GM21367 (cell line): ENCODE measurements around the gene SDK1.
"Not testable (repeated sequence)": the region's sequence is repeated elsewhere in the genome, so short reads cannot be mapped to it uniquely, and the experiment has no call there.

Experiments
- ATAC-seq: cut with Tn5 transposase; IDR thresholded peaks from one replicate; pipeline ENCODE4 v1.9.1; 2021; ENCODE audit not compliant: unreplicated experiment

Gene SDK1

DNA sequence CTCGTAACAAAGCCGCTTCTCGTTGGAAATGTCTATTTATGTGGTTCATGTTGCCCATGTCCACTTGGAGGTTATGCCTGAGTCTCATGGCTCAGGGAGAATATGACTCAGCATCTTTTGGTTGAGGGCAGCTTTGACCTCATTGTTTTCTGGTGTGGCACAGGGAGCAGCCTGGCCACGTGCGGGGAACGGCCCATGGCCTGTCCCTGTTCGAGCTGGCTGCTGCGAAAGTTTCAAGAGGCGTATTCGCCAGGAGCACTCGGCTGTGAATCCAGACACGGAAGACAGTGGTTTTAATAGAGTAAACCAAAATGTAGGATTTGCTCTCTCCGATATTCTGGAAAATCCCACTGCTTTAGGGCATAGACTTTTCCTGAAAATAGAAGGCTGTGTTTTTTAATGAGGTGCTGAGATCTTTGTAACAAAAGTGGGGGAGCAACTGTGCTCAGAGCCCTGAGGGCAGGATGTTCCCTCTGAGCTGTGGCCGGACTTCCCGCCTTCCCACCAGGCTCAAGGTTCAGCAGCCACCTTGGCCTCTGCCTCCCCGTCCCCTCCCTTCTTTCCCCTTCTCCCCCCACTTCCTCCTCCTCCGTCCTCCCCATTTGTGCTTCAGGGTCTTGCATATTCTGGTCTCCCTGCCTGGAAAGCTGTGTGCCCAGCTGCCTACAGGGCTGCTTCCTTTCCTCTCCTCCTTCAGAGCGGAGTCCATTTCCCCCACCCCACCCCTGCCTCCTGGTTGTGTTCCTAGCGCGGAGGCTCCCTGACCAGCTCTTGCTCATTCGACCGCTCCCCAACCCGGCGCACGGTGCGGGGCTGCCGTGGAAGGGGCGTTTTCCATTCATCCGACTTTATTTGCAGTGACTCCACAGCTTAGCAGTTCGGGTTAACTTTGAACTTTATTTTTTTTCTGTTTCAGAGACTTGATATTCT lies 642.0 kb downstream of the SDK1 start:
- ATAC-seq = no peak

DNA sequence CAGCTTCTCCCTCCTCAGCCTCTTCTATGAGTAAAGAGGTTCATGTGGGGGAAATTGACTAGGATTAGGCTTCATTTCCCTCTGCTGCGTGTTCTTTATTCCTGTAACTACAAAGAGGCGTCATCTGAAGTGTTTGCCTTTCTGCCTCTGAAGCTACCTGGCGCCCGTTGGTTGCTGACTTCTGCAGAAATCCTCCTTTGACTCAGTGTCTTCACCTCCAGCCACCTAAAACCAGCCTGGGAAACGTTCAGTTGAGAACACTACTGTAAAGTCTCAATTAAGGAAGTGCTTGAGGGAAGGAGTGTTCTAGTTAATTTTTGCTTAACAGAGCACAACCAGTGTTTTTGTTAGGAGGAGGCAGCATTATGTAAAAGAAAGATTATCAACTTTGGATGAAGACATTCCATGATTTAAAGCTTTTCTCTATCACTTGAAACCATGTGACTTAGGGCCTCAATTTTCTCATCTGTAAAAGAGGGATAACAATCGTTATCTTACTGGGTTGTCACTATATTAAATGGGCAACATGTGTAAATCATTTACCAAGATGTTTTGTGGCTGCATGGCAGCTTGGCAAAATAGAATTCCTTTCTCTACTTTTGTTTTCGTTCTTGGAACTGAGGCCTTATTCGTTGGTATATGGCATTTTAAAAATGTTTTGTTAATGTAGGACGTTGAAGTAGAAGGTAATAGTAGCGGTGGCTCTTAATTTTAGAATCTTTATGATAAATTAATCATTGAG lies 642.9 kb downstream of the SDK1 start:
- no peak for ATAC-seq

DNA sequence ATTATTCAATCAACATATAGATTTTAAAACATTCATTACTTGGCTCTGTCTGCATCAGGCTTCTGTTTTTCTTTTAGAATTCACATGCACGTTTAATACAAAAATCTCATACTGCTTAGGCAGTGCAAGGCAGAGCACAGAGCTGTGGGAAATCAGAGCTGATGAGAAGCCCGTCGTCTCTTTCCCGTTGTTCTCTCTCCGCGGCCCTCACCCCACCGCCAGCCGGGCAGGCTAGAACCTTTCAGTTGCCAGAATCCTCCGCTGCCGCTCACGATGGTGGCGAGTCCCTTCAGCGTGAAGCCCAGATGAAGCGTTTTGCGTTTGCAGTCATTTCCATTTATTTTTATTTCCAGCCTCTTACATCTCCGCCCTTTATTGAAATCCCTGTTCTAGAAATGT lies 648.2 kb downstream of the SDK1 start:
- no peak for ATAC-seq

DNA sequence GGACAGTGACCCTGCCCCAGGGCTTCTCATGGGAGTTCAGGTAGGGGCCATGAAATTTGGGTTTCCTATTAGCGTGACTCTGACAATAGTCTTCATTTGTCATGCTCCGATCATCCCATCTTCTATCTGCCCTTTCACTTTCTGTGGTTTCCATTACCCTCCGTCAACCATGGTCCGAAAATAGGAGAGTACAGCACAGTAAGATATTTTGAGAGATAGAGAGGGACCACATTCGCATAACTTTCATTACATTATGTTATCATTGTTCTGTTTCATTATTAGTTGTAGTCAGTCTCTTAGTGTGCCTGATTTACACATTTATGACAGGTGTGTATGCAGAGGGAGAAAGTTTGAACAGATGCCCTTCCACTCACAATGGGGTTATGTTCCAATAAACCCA lies 649.2 kb downstream of the SDK1 start:
- ATAC-seq = peak; percentile 80

DNA sequence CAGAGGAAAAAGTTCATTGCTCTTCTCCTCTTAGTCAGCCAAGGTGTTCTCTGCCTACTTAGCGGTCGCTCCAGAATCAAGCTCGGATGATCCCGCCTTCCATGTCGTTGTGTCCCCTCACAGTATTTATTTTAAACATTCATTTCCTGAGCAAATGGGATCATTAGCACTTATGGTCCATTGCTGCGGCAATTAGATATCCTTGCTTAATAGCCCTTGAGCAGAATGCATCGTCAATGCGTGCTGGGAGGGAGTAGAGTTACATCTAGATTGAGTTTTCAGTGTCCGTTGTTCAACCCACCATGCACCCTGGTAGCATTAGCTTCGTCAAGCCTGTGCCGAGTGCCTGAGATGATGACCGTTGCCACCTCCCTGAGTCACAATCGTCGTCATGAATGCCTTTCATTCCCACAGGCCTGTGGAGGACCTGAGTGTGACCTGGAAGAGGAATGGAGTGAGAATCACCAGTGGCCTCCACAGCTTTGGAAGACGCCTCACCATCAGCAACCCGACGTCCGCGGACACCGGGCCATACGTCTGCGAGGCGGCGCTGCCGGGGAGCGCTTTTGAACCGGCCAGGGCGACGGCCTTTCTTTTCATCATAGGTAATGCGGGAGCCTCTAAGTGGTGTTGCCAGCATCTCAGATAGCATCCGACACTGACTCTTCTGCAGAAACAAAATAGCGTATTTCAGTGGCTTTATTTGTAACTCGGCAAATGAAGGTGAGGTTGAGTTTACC lies 650.4 kb downstream of the SDK1 start:
- no peak for ATAC-seq

DNA sequence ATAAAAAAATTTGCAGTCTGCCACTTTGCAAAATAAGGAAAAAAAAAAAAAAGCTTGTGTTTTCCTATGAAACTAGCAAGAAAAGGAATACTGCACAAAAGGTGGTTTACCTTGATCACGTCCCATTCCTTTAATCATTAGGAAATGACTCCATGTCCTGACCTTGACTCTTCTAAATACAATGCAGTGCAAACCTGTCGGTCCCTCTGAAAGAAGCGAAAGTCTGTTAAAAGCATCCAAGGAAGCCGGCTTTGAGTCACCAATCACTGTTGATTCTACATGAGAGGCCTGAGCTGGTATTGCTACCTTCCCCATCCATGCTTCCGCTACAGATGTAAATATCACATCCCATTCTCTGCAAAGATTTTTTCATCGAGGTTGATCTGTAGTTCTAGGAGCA lies 652.1 kb downstream of the SDK1 start:
- no peak for ATAC-seq

DNA sequence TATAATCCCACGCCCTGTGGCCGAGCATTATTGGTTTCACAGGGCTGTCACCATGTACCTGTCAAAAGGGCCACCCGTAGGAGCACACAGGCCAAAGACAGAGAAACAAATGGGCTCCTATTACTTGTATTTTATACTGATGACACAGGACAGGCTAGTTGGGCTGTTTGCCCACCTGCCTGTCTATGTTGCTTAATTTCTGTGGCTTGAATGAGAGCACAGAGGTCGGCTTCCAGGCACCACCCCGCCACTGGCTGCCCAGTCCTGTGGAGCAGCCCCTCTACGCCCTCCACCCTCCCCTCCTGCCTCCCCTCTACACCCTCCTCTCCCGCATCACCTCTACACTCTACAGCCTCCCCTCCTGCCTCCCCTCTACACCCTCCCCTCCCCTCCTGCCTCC lies 652.9 kb downstream of the SDK1 start:
- ATAC-seq = no peak

DNA sequence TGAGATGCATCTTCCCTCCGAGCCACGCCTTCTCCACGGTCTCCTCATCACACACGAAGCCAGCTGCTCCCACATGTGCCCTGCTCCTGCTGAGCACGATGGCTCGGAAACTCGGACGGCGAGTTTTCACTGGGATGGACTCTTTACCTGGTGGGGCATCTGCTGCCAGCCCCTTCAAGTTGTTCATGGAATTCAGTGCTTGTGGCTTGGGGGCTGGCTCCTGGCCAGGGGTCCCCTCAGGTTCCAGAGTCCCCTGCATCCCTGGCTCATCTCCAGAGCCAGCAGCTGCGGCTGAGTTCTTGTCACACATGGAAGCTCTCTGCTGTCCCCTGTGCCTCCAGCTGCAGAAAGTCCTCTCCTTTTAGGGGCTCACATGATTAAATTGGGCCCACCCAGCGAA lies 654.0 kb downstream of the SDK1 start:
- ATAC-seq = no peak

DNA sequence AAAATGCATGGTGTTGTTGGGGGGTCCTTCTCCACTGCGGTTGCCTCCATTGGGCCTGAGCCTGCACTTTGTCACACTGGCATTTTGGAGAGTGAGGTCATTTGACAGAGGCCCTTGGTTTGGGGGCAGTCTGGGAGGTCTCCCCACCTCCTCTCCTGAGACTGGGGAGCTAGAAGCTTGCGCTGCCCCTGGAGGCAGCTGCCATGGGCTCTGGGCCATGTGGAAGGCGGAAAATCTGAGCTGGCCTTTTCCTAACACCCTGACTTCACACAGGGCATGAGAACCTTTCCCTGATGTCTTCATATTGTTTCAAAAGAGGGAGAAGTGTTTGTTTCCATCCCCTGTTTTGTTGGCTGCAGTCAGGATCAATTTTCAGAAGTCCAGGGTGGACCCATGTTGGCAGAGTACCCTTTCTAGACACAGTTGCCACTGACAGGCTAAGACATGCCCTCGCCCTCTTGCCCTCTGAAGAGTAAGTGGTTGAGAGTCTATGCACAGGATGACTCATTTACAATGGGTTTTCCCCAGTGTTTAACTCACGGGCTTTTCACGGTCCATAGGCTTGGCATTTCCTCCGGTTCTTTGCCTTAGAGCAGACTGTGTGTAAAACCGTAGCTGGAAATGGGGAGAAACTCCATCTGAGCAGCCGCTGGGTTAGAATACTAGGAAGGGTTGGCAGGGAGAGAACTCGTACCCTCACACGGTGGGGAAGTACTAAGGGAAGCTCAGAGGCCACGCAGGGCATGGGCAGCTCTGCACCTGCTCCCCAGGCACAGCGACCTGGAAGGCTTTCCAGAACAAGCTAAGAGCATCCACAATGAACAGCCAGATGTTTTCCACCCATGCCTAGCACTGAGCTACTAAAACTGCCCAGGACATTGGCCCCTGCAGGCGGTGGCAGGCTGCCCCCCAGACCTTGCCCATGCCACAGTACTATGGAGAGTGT lies 655.0 kb downstream of the SDK1 start:
- ATAC-seq = peak; percentile 70

DNA sequence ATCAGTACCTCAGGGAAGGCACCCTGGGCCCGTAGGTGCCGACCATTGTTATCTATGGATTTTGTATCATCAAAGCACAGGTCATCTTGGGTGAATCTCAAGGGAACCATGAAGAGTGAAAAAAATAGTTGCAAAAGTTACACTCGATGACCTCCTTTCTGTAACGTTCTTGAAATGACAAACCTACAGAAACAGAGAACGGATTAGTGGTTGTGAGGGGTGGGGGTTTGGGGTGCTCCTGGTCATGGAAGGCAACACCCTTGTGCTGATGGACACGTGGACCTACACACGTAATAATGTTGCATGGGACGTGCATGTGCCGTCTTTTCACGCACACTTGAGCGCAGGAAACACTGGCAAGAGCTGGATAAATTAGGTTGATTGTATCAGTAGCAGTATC lies 655.9 kb downstream of the SDK1 start:
- ATAC-seq = peak; percentile 44

DNA sequence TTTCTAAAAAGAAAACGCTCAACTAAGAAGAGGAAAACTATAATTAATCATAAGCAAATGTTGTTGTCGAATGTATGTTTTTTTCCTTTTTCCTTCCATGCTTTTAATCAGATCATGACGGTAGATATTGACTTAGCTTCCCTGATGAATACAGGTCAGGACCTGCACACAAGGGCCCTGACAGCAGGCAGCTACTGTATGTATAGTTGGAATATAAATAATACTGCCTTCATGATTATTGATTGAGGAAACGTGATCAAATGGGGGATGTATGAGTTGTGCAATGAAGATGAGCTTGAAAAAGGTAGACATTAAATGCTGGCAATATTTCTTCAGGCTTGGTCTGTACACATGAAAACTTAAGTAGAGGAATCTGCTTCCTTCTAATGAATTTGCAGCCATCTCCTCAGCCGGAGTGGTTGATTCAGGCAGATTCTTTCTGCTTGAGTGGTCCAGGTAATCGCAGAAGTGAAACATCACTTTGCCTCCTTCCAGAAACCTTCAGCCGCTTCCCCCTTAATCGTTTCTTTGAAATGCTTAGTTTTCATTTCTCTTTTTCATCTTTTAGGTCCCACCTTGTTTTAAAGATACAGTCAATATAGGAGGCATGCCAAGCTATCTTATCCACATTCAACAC lies 656.5 kb downstream of the SDK1 start:
- ATAC-seq = peak; percentile 36

DNA sequence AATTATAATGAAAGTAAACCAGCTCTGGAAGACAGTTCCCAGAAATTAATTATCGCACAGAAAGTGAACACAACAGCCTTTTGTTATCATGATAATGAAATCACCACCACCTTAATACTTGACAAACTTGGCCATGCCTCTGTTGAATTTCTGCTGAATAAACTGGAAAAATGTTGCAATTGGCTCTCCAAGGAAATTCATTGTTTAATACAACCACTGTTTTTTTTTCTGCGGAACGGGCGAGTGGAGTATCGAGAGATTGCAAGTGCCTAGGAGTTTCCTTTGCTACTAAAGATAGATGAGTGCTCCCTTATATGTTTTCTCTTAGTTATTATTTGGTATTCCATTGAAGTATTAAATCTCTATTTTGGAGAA lies 657.0 kb downstream of the SDK1 start:
- no peak for ATAC-seq

DNA sequence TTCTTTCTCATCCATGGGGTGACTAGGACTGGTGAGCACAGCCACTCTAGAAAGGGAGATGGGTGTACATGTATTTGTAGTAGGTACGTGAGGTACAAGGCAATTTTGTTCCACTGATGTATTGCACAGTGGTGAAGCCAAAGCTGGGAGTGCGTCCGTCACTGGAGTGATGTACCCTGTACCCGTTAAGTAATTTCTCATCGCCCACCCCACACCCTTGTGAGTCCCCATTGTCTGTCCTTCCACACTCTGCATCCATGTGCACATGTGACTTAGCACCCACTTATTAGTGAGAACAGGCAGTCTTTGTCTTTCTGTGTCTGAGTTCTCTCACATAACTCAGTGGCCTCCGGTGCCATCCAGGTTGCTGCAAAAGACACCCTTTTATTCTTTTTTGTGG lies 658.3 kb downstream of the SDK1 start:
- ATAC-seq = no peak

DNA sequence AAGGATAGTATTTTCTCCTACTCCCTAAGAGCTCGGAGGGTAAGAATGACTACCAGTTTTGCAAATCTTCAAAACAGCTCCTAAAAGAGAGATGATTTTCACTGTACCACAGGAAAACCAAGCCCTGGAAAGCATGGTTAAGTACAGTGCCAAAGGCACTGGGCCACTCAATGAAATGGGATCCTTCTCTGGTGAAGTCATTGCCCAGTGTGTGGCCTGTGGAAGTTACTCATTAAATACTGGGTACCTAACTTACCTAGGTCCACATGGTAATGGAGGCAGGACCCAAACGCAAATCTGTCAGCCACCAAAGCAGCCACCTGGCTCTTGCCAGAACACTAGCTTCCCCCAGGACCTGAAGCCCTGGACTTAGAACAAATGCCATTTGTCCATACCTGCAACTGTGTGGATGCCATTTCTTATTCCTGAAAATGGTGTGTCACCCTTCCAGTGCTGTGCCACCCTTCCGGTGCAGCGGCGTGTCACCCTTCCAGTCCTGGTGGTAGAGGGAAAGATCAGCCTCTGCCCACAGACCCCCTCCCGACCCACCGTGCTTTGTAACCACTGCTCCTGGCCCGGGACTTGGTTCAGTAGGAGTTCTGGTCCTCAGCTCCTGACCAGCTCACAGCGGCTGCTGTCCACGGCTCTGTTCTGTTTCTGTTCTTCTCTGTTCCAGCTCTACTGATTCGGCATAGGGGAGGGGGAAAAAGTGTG lies 659.2 kb downstream of the SDK1 start:
- no peak for ATAC-seq

DNA sequence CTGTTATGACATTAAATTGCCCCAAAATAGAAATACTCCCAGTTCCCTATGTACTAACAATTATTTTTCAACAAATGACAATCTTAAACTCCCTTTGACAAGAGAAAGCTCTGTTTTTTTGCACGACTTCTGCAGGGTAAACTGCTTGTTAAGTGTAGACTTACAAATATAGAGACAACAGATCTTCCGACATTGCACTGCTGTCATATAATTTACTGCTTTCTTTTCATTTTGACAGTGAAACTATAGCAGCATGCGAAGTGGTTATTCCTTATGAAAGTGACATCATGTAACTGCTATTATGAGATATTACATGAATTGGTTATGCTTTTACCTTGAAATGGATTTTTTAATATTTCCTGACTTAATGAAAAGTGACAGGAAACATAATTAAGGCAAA lies 659.9 kb downstream of the SDK1 start:
- no peak for ATAC-seq

DNA sequence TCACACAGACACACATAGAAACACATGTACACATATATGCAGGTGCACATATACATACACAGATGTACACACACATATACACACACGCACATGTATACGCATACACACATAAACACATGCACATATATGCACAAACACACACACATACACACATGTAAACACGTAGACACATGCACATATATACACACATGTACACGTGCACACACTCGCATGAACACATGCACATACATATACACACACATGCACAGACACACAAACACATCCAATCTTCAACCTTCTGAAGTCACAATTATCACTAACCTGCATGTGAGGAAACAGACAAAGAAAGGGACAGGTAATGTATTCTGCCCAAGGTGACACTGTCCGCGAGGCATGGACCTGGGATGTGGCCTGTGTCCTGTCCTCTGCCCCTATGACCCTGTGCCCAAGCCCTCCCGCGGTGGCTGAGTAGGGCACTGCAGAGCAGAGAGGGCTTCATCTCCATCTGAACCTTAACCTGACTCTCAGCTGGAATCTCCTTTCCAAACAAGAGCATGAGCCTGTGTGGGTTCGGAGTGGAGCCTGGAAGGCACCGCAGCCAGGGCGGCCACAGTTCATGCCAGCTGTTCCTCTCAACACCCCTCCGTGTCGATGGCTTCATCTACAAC lies 660.9 kb downstream of the SDK1 start:
- no peak for ATAC-seq

DNA sequence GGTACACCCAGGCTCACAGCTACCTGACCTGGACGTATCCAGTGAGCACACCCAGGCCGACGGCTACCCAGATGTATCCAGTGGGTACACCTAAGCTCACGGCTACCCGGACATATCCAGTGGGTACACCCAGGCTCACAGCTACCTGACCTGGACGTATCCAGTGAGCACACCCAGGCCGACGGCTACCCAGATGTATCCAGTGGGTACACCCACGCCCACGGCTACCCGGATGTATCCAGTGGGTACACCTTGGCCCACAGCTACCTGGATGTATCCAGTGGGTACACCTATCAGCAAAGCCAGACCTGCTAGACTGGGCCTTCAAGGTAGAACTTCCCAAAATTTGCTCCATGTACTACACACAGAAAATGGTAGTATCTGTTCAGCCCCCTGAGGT lies 662.7 kb downstream of the SDK1 start:
- ATAC-seq = not testable (repeated sequence)

DNA sequence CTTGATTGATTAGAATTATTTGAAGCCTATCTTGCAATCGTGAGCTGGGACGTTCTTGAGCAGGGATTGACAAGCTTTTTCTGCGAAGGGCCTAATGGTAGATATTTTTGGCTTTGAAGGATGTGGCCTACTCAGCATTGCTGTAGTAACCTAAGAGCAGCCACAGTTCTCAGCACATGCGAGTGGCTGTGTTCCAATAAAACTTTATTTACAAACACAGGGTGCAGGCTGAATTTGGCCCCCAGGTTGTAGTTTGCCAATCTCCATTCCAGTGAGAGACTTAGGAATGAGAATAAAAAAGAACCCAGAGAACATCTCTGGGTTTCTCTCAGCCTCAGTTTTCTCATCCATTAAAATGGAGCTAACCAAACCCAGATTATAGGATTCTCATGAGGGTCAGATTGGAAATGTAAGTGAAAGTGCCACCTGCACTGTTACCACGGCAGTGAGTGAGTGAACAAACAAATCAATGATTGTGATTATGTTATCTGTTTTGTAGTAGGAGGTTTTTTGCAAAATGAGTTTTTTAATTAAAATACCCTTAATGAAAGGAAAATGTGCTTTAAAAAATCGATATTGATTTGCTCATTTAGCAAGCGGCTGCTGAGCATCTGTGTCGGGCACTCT lies 664.0 kb downstream of the SDK1 start:
- ATAC-seq = no peak
